ENCODE measurements around the gene CEACAM8.

DNA sequence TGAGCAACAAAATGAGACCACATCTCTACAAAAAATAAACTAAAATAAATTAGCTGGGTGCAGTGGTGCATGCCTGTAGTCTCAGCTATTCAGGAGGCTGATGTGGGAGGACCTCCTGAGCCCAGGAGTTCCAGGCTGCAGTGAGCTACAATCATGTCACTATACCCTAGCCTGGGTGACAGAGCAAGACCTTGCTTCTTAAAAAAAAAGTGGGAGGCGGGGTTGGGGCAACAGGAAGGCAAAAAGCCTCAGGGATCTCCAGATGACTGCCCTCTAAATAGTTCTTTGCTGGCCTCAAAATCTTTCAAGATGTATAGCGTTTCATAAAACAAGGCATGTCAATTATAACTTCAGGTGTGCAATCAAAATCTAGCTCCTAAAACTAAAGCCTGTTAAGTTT is 18.5 kb downstream of the CEACAM8 start:
- TF ChIP-seq, protein P1, sequence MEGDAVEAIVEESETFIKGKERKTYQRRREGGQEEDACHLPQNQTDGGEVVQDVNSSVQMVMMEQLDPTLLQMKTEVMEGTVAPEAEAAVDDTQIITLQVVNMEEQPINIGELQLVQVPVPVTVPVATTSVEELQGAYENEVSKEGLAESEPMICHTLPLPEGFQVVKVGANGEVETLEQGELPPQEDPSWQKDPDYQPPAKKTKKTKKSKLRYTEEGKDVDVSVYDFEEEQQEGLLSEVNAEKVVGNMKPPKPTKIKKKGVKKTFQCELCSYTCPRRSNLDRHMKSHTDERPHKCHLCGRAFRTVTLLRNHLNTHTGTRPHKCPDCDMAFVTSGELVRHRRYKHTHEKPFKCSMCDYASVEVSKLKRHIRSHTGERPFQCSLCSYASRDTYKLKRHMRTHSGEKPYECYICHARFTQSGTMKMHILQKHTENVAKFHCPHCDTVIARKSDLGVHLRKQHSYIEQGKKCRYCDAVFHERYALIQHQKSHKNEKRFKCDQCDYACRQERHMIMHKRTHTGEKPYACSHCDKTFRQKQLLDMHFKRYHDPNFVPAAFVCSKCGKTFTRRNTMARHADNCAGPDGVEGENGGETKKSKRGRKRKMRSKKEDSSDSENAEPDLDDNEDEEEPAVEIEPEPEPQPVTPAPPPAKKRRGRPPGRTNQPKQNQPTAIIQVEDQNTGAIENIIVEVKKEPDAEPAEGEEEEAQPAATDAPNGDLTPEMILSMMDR (IDR thresholded peaks at IDR 0.05; ENCODE audit: low read length) = no peak
- TF ChIP-seq EZH2 (IDR thresholded peaks at IDR 0.05; ENCODE audit: borderline replicate concordance, low read length) = no peak
